CD14-positive monocyte (primary cell): ENCODE data around the gene PLEKHH3. TPM values are rescaled to one million over a fixed set of nuclear protein-coding genes. Genes with fewer than 3 reads are reported as not detected.

Source experiments
- DNase-seq, 3 donors: peaks; one replicate each; pipeline ENCODE4 v3.0.0-alpha.2; 2011 to 2022
- H2AFZ ChIP-seq: 2 replicates; pipeline ENCODE4 v1.6.0; 2012; ENCODE audit warnings: mild to moderate bottlenecking, low read depth, low read length, inconsistent platforms; ENCODE audit not compliant: insufficient read depth, poor library complexity, severe bottlenecking
- H3K27ac ChIP-seq, 2 donors: 1 replicate in 1 of 2; 2 replicates in 1 of 2; pipeline ENCODE4 v1.5.1; 2012 to 2013; ENCODE audit warnings: low read length in 2 of 2, control low read depth in 1 of 2, inconsistent platforms in 1 of 2, low read depth in 1 of 2, mild to moderate bottlenecking in 1 of 2
- H3K27me3 ChIP-seq, 2 donors: one replicate each; pipeline versions ENCODE4 v1.6.0 to v1.6.1; 2011 to 2013; ENCODE audit warnings: low read length in 2 of 2; ENCODE audit not compliant: control insufficient read depth in 2 of 2, insufficient read depth in 2 of 2
- H3K36me3 ChIP-seq, 2 donors: replicated peaks in 1 of 2; 1 replicate in 1 of 2; 2 replicates in 1 of 2; pipeline versions ENCODE4 v1.5.1 to v1.6.1; 2012 to 2013; ENCODE audit warnings: low read length in 2 of 2, control low read depth in 1 of 2, inconsistent platforms in 1 of 2, mild to moderate bottlenecking in 1 of 2; ENCODE audit not compliant: insufficient read depth in 2 of 2, control insufficient read depth in 1 of 2
- H3K4me1 ChIP-seq, 2 donors: 1 replicate in 1 of 2; 2 replicates in 1 of 2; pipeline versions ENCODE4 v1.5.1 to v1.6.1; 2012 to 2013; ENCODE audit warnings: low read length in 2 of 2, control low read depth in 1 of 2, inconsistent platforms in 1 of 2, mild to moderate bottlenecking in 1 of 2, moderate library complexity in 1 of 2; ENCODE audit not compliant: insufficient read depth in 2 of 2, control insufficient read depth in 1 of 2
- H3K4me2 ChIP-seq: replicated peaks from 2 replicates; pipeline ENCODE3; 2012; ENCODE audit warnings: low read length, moderate library complexity, mild to moderate bottlenecking; ENCODE audit not compliant: poor library complexity, severe bottlenecking; ENCODE audit errors: extremely low read depth
- H3K4me3 ChIP-seq, 3 experiments: fragments of 200-600 bp in 1 of 3; sonication (generic) in 1 of 3; replicated peaks in 1 of 3; 1 replicate in 2 of 3; 2 replicates in 1 of 3; pipeline ENCODE4 v1.5.1; 2011 to 2013; ENCODE audit warnings: low read length in 3 of 3, mild to moderate bottlenecking in 3 of 3, control low read depth in 2 of 3, low read depth in 2 of 3, inconsistent platforms in 1 of 3, moderate library complexity in 1 of 3
- H3K79me2 ChIP-seq: 2 replicates; pipeline ENCODE4 v1.6.0; 2012; ENCODE audit warnings: mild to moderate bottlenecking, control low read depth, inconsistent platforms, low read length, moderate library complexity; ENCODE audit not compliant: insufficient read depth
- H3K9ac ChIP-seq: 2 replicates; pipeline ENCODE4 v1.6.0; 2017; ENCODE audit warnings: low read length, mild to moderate bottlenecking; ENCODE audit not compliant: insufficient read depth, poor library complexity, severe bottlenecking
- H3K9me3 ChIP-seq, 2 donors: replicated peaks in 1 of 2; 1 replicate in 1 of 2; 2 replicates in 1 of 2; pipeline versions ENCODE4 v1.5.1 to v1.6.1; 2012 to 2013; ENCODE audit warnings: low read length in 2 of 2, control low read depth in 1 of 2; ENCODE audit not compliant: control insufficient read depth in 1 of 2, insufficient read depth in 1 of 2
- H4K20me1 ChIP-seq: 2 replicates; pipeline ENCODE4 v1.6.0; 2012; ENCODE audit warnings: mild to moderate bottlenecking, low read length, control low read depth, moderate library complexity; ENCODE audit not compliant: insufficient read depth
- H3K27ac Mint-ChIP-seq, 7 donors: one replicate each; pipeline ENCODE4 v1.8.0; 2020; ENCODE audit warnings: mild to moderate bottlenecking in 7 of 7, mixed read lengths in 7 of 7, moderate library complexity in 6 of 7, inconsistent platforms in 2 of 7
- H3K27me3 Mint-ChIP-seq, 3 donors: one replicate each; pipeline ENCODE4 v1.8.0; 2021 to 2022; ENCODE audit warnings: low read depth in 3 of 3, mild to moderate bottlenecking in 3 of 3, mixed read lengths in 3 of 3, moderate library complexity in 3 of 3, inconsistent platforms in 1 of 3
- H3K36me3 Mint-ChIP-seq, 2 donors: one replicate each; pipeline ENCODE4 v1.8.0; 2020; ENCODE audit warnings: mixed read lengths in 2 of 2, inconsistent platforms in 1 of 2, mild to moderate bottlenecking in 1 of 2
- H3K4me1 Mint-ChIP-seq: one replicate; pipeline ENCODE4 v1.8.0; 2020; ENCODE audit warnings: mild to moderate bottlenecking, mixed read lengths
- H3K4me3 Mint-ChIP-seq, 2 donors: one replicate each; pipeline ENCODE4 v1.8.0; 2020; ENCODE audit warnings: mild to moderate bottlenecking in 2 of 2, mixed read lengths in 2 of 2, moderate library complexity in 1 of 2
- H3K9me3 Mint-ChIP-seq, 7 donors: one replicate each; pipeline ENCODE4 v1.8.0; 2020 to 2022; ENCODE audit warnings: mixed read lengths in 7 of 7, mild to moderate bottlenecking in 6 of 7, moderate library complexity in 6 of 7, inconsistent platforms in 2 of 7
- CTCF ChIP-seq: fragments of 200-600 bp; IDR thresholded peaks from one replicate; pipeline ENCODE4 v1.8.0; 2022; ENCODE audit warnings: antibody characterized with exemption, mild to moderate bottlenecking
- WGBS: methylation state at CpG from one replicate; pipeline ENCODE4 v1.1.5; 2013; ENCODE audit warnings: missing lambda C conversion rate; ENCODE audit not compliant: insufficient coverage; 5-methylcytosine and 5-hydroxymethylcytosine counted together
- intact Hi-C, 2 donors: fragments of 100-400 bp; cut with micrococcal nuclease; formaldehyde crosslinking; loops; one replicate each; pipeline versions ENCODE4 v1.15.0 to v1.15.1; 2023
- polyA plus RNA-seq, 3 donors: library from polyadenylated mRNA; depleted of rRNA in 1 of 3; unstranded in 2 of 3; stranded (reverse) in 1 of 3; fragments of 300-500 nt in 2 of 3; fragments of >200 nt in 1 of 3; fragmentation: Illumina TruSeq in 2 of 3; gene quantifications; 1 replicate in 2 of 3; 2 replicates in 1 of 3; pipeline ENCODE4 v1.2.3, GENCODE V29; 2012 to 2021

Gene PLEKHH3
- polyA plus RNA-seq, 3 donors, result 0.38 to 0.43 (median 0.41) TPM

- Histone ChIP-seq H4K20me1 (no peaks in the 10 kb centered on the region), H3K4me1 (peaks cover 16 to 21% of the 10 kb centered on the region in 2 donors), H3K79me2 (no peaks in the 10 kb centered on the region), H3K9ac (no peak overlapping the region), H2AFZ (no peak overlapping the region), H3K36me3 (no peaks in the 10 kb centered on the region), H3K9me3 (no peaks in the 10 kb centered on the region), H3K4me2 (no peak overlapping the region), H3K4me3 (no peak overlapping the region), H3K27ac (no peak overlapping the region), H3K27me3 (peaks cover 2 to 18% of the 10 kb centered on the region in 2 donors)
- H3K27ac Mint-ChIP-seq, result no peak overlapping the region
- 80% methylated on average over 1 of the region's 9 CpGs for WGBS
- TF ChIP-seq CTCF, result no peak
- peaks cover 28 to 38% (median 31%) of the 10 kb centered on the region in 3 donors for H3K27me3 Mint-ChIP-seq
- no peak for DNase-seq
- peaks cover 0 to 7% (median 3%) of the 10 kb centered on the region in 7 donors for H3K9me3 Mint-ChIP-seq
- H3K4me3 Mint-ChIP-seq, result peak overlapping the region; percentile 59 to 89
- peaks cover 32% of the 10 kb centered on the region for H3K4me1 Mint-ChIP-seq
- H3K36me3 Mint-ChIP-seq, result no peaks in the 10 kb centered on the region
- intact Hi-C loops, result no loop called here
These were observed 18.8 kb downstream of the PLEKHH3 start for GRCh38 chr17:42657824-42658588.

- Mint-ChIP-seq H3K27me3 (peaks cover 29 to 44% (median 30%) of the 10 kb centered on the region in 3 donors), H3K36me3 (no peaks in the 10 kb centered on the region), H3K9me3 (peaks cover 0 to 7% (median 3%) of the 10 kb centered on the region in 7 donors), H3K4me1 (peaks cover 34% of the 10 kb centered on the region), H3K27ac (no peak overlapping the region), H3K4me3 (no peak overlapping the region)
- no peaks in the 10 kb centered on the region for H3K9me3 ChIP-seq
- DNase-seq, result no peak
- H3K4me2 ChIP-seq, result no peak overlapping the region
- H3K27me3 ChIP-seq, result peaks cover 2 to 19% of the 10 kb centered on the region in 2 donors
- 47% methylated on average over 2 of the region's 2 CpGs for WGBS
- intact Hi-C loops, result no loop called here
- peaks cover 16 to 21% of the 10 kb centered on the region in 2 donors for H3K4me1 ChIP-seq
- no peak overlapping the region for H3K4me3 ChIP-seq
- H3K36me3 ChIP-seq, result no peaks in the 10 kb centered on the region
- TF ChIP-seq CTCF, result no peak
- no peak overlapping the region for H2AFZ ChIP-seq
- no peak overlapping the region for H3K9ac ChIP-seq
- no peak overlapping the region for H3K27ac ChIP-seq
- no peaks in the 10 kb centered on the region for H4K20me1 ChIP-seq
- no peaks in the 10 kb centered on the region for H3K79me2 ChIP-seq
These were observed 21.3 kb downstream of the PLEKHH3 start for GRCh38 chr17:42655528-42655927.
